Uterus (tissue), 4 donors: ENCODE data around the gene ITPR2. TPM values are rescaled to one million over a fixed set of nuclear protein-coding genes. Genes with fewer than 3 reads are reported as not detected.

ENCODE experiments used
- DNase-seq, 2 donors: peaks; one replicate each; pipeline ENCODE4 v3.0.0-alpha.2; 2019 to 2020
- H3K27ac ChIP-seq, 2 donors: fragments of 200-600 bp; sonication (generic); 1 replicate in 1 of 2; 2 replicates in 1 of 2; pipeline ENCODE4 v1.5.1; 2016 to 2018
- H3K27me3 ChIP-seq, 2 donors: fragments of 200-600 bp; sonication (generic); one replicate each; pipeline ENCODE4 v1.5.1; 2018 to 2019; ENCODE audit warnings: control low read depth in 1 of 2
- H3K36me3 ChIP-seq, 2 donors: fragments of 200-600 bp; sonication (generic); one replicate each; pipeline ENCODE4 v1.5.1; 2019; ENCODE audit warnings: control low read depth in 1 of 2
- H3K4me1 ChIP-seq, 2 donors: fragments of 200-600 bp; sonication (generic); one replicate each; pipeline ENCODE4 v1.5.1; 2018 to 2019; ENCODE audit warnings: control low read depth in 1 of 2
- H3K4me3 ChIP-seq, 2 donors: fragments of 200-600 bp; sonication (generic); 1 replicate in 1 of 2; 2 replicates in 1 of 2; pipeline ENCODE4 v1.5.1; 2018 to 2019; ENCODE audit warnings: mild to moderate bottlenecking in 1 of 2
- H3K9me3 ChIP-seq, 2 donors: fragments of 200-600 bp; sonication (generic); one replicate each; pipeline ENCODE4 v1.5.1; 2019; ENCODE audit warnings: control low read depth in 1 of 2
- POLR2A ChIP-seq, 2 donors: fragments of 450-650 bp; IDR thresholded peaks; one replicate each; pipeline ENCODE4 v1.6.1; 2016; ENCODE audit warnings: antibody characterized with exemption in 2 of 2, mild to moderate bottlenecking in 1 of 2, moderate library complexity in 1 of 2
- intact Hi-C: fragments of 100-400 bp; cut with DNase I; formaldehyde crosslinking; loops from one replicate; pipeline ENCODE4 v1.15.1; 2023; ENCODE audit warnings: low total_unique reads
- total RNA-seq, 4 donors: library from RNA; depleted of rRNA in 3 of 4; stranded (reverse); fragments of >200 nt in 3 of 4; gene quantifications; one replicate each; pipeline versions ENCODE4 v1.1.0 to v1.2.4, GENCODE V29; 2014 to 2023
- TF ChIP-seq, protein P1 (sequence below), 4 experiments: fragments of 200-600 bp in 2 of 4; fragments of 450-650 bp in 2 of 4; sonication (generic) in 2 of 4; IDR thresholded peaks; one replicate each; pipeline ENCODE4 v1.5.1; 2016 to 2019; ENCODE audit warnings: antibody characterized with exemption in 4 of 4, mild to moderate bottlenecking in 2 of 4, moderate library complexity in 1 of 4
- donor health status: DM: yes; HTN: yes; CAD: no.

ITPR2 gene
- total RNA-seq, 4 donors from 2014 or later = 53.5 to 271 (median 60.4) TPM

DNA sequence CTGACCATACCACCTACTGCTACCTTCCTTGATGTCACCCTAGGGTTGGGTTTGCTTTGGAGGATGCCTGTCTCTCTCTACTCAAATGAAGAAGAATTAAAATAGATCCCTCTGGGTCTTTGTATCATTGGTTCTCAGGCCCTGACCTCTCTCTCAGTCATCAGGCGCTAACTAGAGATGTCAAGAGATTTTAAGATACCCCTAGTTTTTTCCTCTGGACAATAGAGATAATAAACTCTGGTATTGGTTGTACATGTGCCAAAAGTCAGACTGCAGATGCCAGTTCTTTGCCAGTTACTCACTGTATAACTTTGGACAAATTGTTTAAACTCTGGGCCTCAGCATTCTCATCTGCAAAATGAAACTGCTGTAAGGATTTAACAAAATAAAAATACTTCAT lies 31.5 kb downstream of the ITPR2 start:
- H3K27ac ChIP-seq = no peak overlapping the region
- TF ChIP-seq POLR2A (IDR thresholded peaks at IDR 0.05) = no peak
- TF ChIP-seq, protein P1, sequence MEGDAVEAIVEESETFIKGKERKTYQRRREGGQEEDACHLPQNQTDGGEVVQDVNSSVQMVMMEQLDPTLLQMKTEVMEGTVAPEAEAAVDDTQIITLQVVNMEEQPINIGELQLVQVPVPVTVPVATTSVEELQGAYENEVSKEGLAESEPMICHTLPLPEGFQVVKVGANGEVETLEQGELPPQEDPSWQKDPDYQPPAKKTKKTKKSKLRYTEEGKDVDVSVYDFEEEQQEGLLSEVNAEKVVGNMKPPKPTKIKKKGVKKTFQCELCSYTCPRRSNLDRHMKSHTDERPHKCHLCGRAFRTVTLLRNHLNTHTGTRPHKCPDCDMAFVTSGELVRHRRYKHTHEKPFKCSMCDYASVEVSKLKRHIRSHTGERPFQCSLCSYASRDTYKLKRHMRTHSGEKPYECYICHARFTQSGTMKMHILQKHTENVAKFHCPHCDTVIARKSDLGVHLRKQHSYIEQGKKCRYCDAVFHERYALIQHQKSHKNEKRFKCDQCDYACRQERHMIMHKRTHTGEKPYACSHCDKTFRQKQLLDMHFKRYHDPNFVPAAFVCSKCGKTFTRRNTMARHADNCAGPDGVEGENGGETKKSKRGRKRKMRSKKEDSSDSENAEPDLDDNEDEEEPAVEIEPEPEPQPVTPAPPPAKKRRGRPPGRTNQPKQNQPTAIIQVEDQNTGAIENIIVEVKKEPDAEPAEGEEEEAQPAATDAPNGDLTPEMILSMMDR (IDR thresholded peaks at IDR 0.05) = no peak
- no peak for DNase-seq
- H3K4me1 ChIP-seq = peaks cover 0 to 4% of the 10 kb centered on the region in 2 donors
- intact Hi-C loops = no loop called here
- no peaks in the 10 kb centered on the region for H3K27me3 ChIP-seq
- no peaks in the 10 kb centered on the region for H3K36me3 ChIP-seq
- no peak overlapping the region for H3K4me3 ChIP-seq
- no peaks in the 10 kb centered on the region for H3K9me3 ChIP-seq

DNA sequence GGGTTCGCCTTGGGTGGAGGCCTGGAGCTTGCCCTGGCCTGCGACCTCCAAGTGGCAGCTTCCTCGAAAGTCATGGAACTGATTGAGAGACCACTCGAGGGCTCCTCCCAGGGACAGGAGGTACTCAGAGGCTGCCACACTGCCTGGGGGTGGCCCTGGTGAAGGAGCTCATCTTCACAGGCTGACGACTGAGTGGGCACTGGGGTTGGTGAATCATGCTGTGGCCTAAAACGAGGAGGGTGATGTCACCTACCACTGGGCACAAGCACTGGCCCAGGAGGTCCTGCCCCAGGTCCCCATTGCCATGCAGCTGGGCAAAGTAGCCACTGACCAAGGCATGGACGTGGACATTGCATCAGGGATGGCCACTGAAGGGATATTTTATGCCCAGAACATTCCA lies 32.1 kb downstream of the ITPR2 start:
- H3K27me3 ChIP-seq = no peaks in the 10 kb centered on the region
- H3K27ac ChIP-seq = no peak overlapping the region
- no peaks in the 10 kb centered on the region for H3K9me3 ChIP-seq
- H3K4me1 ChIP-seq = peaks cover 0 to 4% of the 10 kb centered on the region in 2 donors
- no peak overlapping the region for H3K4me3 ChIP-seq
- no peak for DNase-seq
- intact Hi-C loops = no loop called here
- H3K36me3 ChIP-seq = no peaks in the 10 kb centered on the region
- TF ChIP-seq, protein P1 (IDR thresholded peaks at IDR 0.05) = no peak
- TF ChIP-seq POLR2A (IDR thresholded peaks at IDR 0.05) = no peak

DNA sequence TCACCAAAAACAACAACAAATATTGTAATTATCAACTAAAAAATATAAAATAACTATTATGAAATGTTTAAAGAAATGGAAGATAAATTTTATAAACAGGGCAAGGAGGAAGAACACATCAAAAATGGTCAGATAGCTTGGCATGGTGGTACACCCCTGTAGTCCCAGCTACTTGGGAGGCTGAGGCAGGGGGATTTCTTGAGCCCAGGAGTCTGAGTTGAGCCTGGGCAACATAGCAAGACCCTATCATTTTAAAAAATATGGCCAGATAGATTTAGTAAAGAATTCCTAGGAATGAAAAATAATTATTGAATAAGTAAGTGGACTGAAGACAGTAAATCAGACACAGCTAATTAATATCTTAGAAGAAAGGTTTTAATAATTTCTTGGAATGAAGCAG lies 32.6 kb downstream of the ITPR2 start:
- Histone ChIP-seq H3K27me3 (no peaks in the 10 kb centered on the region), H3K9me3 (no peaks in the 10 kb centered on the region), H3K36me3 (no peaks in the 10 kb centered on the region), H3K4me3 (no peak overlapping the region), H3K27ac (no peak overlapping the region), H3K4me1 (peaks cover 0 to 4% of the 10 kb centered on the region in 2 donors)
- no peak for TF ChIP-seq POLR2A (IDR thresholded peaks at IDR 0.05)
- TF ChIP-seq, protein P1 (IDR thresholded peaks at IDR 0.05) = no peak
- intact Hi-C loops = no loop called here
- no peak for DNase-seq

DNA sequence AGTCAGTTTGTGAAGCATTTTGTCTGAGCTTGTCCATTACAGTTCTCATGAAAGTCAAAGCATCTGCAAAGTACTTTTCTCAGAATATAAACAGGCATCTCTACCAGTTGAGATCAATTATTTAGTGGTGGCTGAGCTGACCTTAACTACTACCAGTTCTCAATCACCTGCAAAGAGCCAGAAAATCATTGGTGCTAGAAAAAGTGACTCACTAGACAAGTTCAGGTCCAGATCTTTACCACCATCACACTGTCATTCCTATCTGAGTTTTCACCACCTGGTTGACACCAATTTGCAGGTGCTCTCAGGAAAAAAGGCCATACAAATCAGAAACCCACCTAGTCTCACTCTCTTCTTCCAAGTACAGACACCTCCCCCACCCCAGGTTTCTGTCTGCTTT lies 33.3 kb downstream of the ITPR2 start:
- H3K4me1 ChIP-seq = peaks cover 0 to 4% of the 10 kb centered on the region in 2 donors
- TF ChIP-seq, protein P1 (IDR thresholded peaks at IDR 0.05) = no peak
- TF ChIP-seq POLR2A (IDR thresholded peaks at IDR 0.05) = no peak
- no peaks in the 10 kb centered on the region for H3K27me3 ChIP-seq
- H3K4me3 ChIP-seq = no peak overlapping the region
- no peak overlapping the region for H3K27ac ChIP-seq
- DNase-seq = no peak
- H3K36me3 ChIP-seq = no peaks in the 10 kb centered on the region
- no peaks in the 10 kb centered on the region for H3K9me3 ChIP-seq
- intact Hi-C loops = no loop called here

DNA sequence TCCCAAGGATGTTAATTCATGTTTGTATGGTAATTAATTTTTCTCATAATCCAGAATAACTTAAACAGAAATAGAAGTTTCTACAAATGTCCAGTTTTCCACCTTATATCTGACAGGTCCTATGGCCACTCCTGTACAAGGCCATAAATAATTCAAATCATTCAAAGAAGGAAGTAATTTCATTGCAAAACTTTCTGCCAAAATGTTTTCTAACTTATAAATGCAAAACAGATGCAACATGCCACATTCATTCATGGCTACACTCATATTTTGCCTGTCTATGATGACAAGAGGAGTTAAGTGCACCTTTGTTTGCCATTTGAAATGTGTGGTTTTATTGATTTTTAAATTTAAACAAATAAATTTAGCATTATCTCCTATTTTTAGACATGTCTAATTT lies 34.4 kb downstream of the ITPR2 start:
- TF ChIP-seq, protein P1 (IDR thresholded peaks at IDR 0.05) = no peak
- no peak for TF ChIP-seq POLR2A (IDR thresholded peaks at IDR 0.05)
- H3K27ac ChIP-seq = peak overlapping the region in 1 of 2 donors; percentile 12
- H3K27me3 ChIP-seq = no peaks in the 10 kb centered on the region

More for the DNA sequence above, 34.4 kb downstream of the ITPR2 start:
- no peaks in the 10 kb centered on the region for H3K9me3 ChIP-seq
- DNase-seq = no peak
- no peak overlapping the region for H3K4me3 ChIP-seq
- intact Hi-C loops = no loop called here
- no peaks in the 10 kb centered on the region for H3K36me3 ChIP-seq
- peaks cover 0 to 4% of the 10 kb centered on the region in 2 donors for H3K4me1 ChIP-seq
